Midbrain (tissue), 1 donor: ENCODE measurements around the gene TIAM1.

Source experiments
- DNase-seq: peaks from one replicate; lab custom pipeline; 2025; lab: John Stamatoyannopoulos, UW

TIAM1 gene

GRCh38 chr21:31204801-31205200 lies 139.3 kb downstream of the TIAM1 start:
- no peak for DNase-seq

GRCh38 chr21:31203431-31204054 lies 140.5 kb downstream of the TIAM1 start:
- no peak for DNase-seq

GRCh38 chr21:31201548-31201947 lies 142.5 kb downstream of the TIAM1 start:
- peak; percentile 32 for DNase-seq

GRCh38 chr21:31201144-31201543 lies 142.9 kb downstream of the TIAM1 start:
- no peak for DNase-seq

- peak; percentile 64 for DNase-seq
These were observed 145.5 kb downstream of the TIAM1 start for GRCh38 chr21:31198575-31198974.

GRCh38 chr21:31196724-31197123 lies 147.3 kb downstream of the TIAM1 start:
- no peak for DNase-seq

GRCh38 chr21:31195334-31196015 lies 148.6 kb downstream of the TIAM1 start:
- no peak for DNase-seq

GRCh38 chr21:31194510-31195293 lies 149.4 kb downstream of the TIAM1 start:
- DNase-seq, result no peak

GRCh38 chr21:31193761-31194160 lies 150.3 kb downstream of the TIAM1 start:
- no peak for DNase-seq

GRCh38 chr21:31191553-31191952 lies 152.5 kb downstream of the TIAM1 start:
- DNase-seq, result no peak

GRCh38 chr21:31190516-31190915 lies 153.5 kb downstream of the TIAM1 start:
- DNase-seq, result no peak

- no peak for DNase-seq
These were observed 156.6 kb downstream of the TIAM1 start for GRCh38 chr21:31187499-31187898.

- DNase-seq, result no peak
These were observed 157.1 kb downstream of the TIAM1 start for GRCh38 chr21:31186916-31187315.

- DNase-seq, result no peak
These were observed 158.4 kb downstream of the TIAM1 start for GRCh38 chr21:31185663-31186062.

GRCh38 chr21:31184876-31185275 lies 159.2 kb downstream of the TIAM1 start:
- DNase-seq, result no peak

- no peak for DNase-seq
These were observed 159.6 kb downstream of the TIAM1 start for GRCh38 chr21:31184459-31184858.

- DNase-seq, result no peak
These were observed 161.6 kb downstream of the TIAM1 start for GRCh38 chr21:31182231-31183140.

- DNase-seq, result no peak
These were observed 162.8 kb downstream of the TIAM1 start for GRCh38 chr21:31181082-31181750.

GRCh38 chr21:31180256-31181081 lies 163.6 kb downstream of the TIAM1 start:
- DNase-seq, result peak; percentile 67

GRCh38 chr21:31176725-31177124 lies 167.3 kb downstream of the TIAM1 start:
- no peak for DNase-seq
